CD4-positive, alpha-beta T cell (primary cell): ENCODE measurements around the gene FEV. TPM values are rescaled to one million over a fixed set of nuclear protein-coding genes. Genes with fewer than 3 reads are reported as not detected.

Experiments used
- ATAC-seq: fragments of 200-7000 bp; cut with Tn5 transposase; one replicate; pipeline ENCODE4 v1.10.0; 2022; ENCODE audit warnings: mild to moderate bottlenecking; ENCODE audit not compliant: poor library complexity
- CTCF ChIA-PET: fragments of 350-600 bp; sonication (Branson Sonifier 250); formaldehyde crosslinking; loops from one replicate; lab custom pipeline; 2021; ENCODE audit warnings: antibody characterized with exemption, inconsistent platforms; lab: Charles Lee
- POLR2A ChIA-PET: fragments of 350-600 bp; sonication (Branson Sonifier 250); formaldehyde crosslinking; loops from one replicate; lab custom pipeline; 2021; ENCODE audit warnings: antibody characterized with exemption, inconsistent platforms; lab: Charles Lee
- DNase-seq, 14 experiments: peaks; one replicate each; pipeline ENCODE4 v3.0.0-alpha.2; 2013 to 2020; ENCODE audit warnings: mixed read lengths in 2 of 14
- H3K27ac ChIP-seq, 2 donors: one replicate each; pipeline versions ENCODE4 v1.5.1 to v1.7.0; 2013; ENCODE audit warnings: low read length in 2 of 2, low read depth in 1 of 2, mild to moderate bottlenecking in 1 of 2
- H3K27me3 ChIP-seq, 2 experiments: 1 replicate in 1 of 2; 2 replicates in 1 of 2; pipeline versions ENCODE4 v1.6.1 to v1.7.0; 2013; ENCODE audit warnings: low read length in 2 of 2, control low read depth in 1 of 2, mild to moderate bottlenecking in 1 of 2, moderate library complexity in 1 of 2; ENCODE audit not compliant: insufficient read depth in 2 of 2, control insufficient read depth in 1 of 2
- H3K36me3 ChIP-seq: one replicate; pipeline ENCODE4 v1.6.1; 2013; ENCODE audit warnings: low read length, control low read depth; ENCODE audit not compliant: insufficient read depth
- H3K4me1 ChIP-seq: one replicate; pipeline ENCODE4 v1.6.1; 2013; ENCODE audit warnings: low read length, control low read depth; ENCODE audit not compliant: insufficient read depth
- H3K4me3 ChIP-seq: one replicate; pipeline ENCODE4 v1.5.1; 2013; ENCODE audit warnings: mild to moderate bottlenecking, low read length, moderate library complexity
- H3K9me3 ChIP-seq, 2 experiments: 1 replicate in 1 of 2; 2 replicates in 1 of 2; pipeline versions ENCODE4 v1.6.1 to v1.7.0; 2013; ENCODE audit warnings: low read length in 2 of 2, mild to moderate bottlenecking in 2 of 2, control low read depth in 1 of 2, moderate library complexity in 1 of 2; ENCODE audit not compliant: control insufficient read depth in 1 of 2, insufficient read depth in 1 of 2
- H3K27ac Mint-ChIP-seq: one replicate; pipeline ENCODE4 v1.8.0; 2020; ENCODE audit warnings: mixed read lengths
- H3K27me3 Mint-ChIP-seq: one replicate; pipeline ENCODE4 v1.8.0; 2021; ENCODE audit warnings: mixed read lengths
- H3K36me3 Mint-ChIP-seq: one replicate; pipeline ENCODE4 v1.8.0; 2021; ENCODE audit warnings: low read depth, mixed read lengths
- H3K4me1 Mint-ChIP-seq: one replicate; pipeline ENCODE4 v1.8.0; 2021; ENCODE audit warnings: low read depth, mixed read lengths
- H3K4me3 Mint-ChIP-seq: one replicate; pipeline ENCODE4 v1.8.0; 2020; ENCODE audit warnings: mild to moderate bottlenecking, mixed read lengths
- H3K9me3 Mint-ChIP-seq: one replicate; pipeline ENCODE4 v1.8.0; 2020; ENCODE audit warnings: mixed read lengths
- intact Hi-C, 2 experiments: fragments of 100-400 bp; cut with DNase I in 1 of 2; cut with micrococcal nuclease in 1 of 2; formaldehyde crosslinking; loops; one replicate each; pipeline versions ENCODE4 v1.15.1 to v1.9.0; 2023 to 2025; cut with DNase I, micrococcal nuclease
- total RNA-seq, 174 experiments: library from RNA in 2 of 174; stranded (reverse) in 2 of 174; gene quantifications; one replicate each; pipeline ENCODE4 v1.2.3 and lab custom pipeline; 2021 to 2026
- TF ChIP-seq, protein P1 (sequence below): fragments of 200-600 bp; IDR thresholded peaks from one replicate; pipeline ENCODE4 v1.8.0; 2022; ENCODE audit warnings: antibody characterized with exemption, mild to moderate bottlenecking

The FEV gene
- total RNA-seq, 2 experiments from 2014 or later = not detected

GRCh38 chr2:219030177-219030940 lies 45.4 kb upstream of the FEV start:
- intact Hi-C loops = no loop called here
- peaks cover 42% of the 10 kb centered on the region for H3K27me3 Mint-ChIP-seq

DNA sequence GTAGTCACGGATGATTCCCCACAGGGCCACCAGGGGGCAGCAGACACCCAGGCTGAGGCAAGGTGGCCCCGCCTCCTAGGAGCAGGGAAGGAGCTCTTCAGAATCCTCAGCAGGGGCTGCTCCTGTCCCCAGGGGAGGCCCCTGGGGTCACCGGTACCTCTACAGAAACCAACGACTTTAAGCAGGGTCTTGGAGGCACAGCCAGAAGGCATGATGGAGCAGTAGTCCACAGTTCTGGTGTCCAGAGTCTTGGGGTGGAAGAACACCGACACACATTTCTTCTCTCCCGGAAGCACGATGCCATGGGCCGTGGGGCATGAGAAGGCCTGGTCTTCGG lies 44.8 kb upstream of the FEV start:
- Histone ChIP-seq H3K4me1 (no peaks in the 10 kb centered on the region), H3K27ac (no peak overlapping the region), H3K36me3 (no peaks in the 10 kb centered on the region), H3K4me3 (no peak overlapping the region), H3K27me3 (peaks cover 3 to 19% of the 10 kb centered on the region in 2 experiments), H3K9me3 (no peaks in the 10 kb centered on the region)
- H3K9me3 Mint-ChIP-seq = no peaks in the 10 kb centered on the region
- H3K36me3 Mint-ChIP-seq = no peaks in the 10 kb centered on the region
- POLR2A ChIA-PET = interaction anchor here (0.5 to 1.0 kb wide), 2 partner anchors 35 to 125 kb away, joined by 3 read pairs; no protein-coding TSS in a partner anchor
- H3K4me1 Mint-ChIP-seq = no peaks in the 10 kb centered on the region
- H3K4me3 Mint-ChIP-seq = no peak overlapping the region
- TF ChIP-seq, protein P1, sequence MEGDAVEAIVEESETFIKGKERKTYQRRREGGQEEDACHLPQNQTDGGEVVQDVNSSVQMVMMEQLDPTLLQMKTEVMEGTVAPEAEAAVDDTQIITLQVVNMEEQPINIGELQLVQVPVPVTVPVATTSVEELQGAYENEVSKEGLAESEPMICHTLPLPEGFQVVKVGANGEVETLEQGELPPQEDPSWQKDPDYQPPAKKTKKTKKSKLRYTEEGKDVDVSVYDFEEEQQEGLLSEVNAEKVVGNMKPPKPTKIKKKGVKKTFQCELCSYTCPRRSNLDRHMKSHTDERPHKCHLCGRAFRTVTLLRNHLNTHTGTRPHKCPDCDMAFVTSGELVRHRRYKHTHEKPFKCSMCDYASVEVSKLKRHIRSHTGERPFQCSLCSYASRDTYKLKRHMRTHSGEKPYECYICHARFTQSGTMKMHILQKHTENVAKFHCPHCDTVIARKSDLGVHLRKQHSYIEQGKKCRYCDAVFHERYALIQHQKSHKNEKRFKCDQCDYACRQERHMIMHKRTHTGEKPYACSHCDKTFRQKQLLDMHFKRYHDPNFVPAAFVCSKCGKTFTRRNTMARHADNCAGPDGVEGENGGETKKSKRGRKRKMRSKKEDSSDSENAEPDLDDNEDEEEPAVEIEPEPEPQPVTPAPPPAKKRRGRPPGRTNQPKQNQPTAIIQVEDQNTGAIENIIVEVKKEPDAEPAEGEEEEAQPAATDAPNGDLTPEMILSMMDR = peak; percentile 94
- peaks cover 42% of the 10 kb centered on the region for H3K27me3 Mint-ChIP-seq
- DNase-seq = peak; percentile 57 to 87 (median 68)
- peak; percentile 95 for ATAC-seq
- H3K27ac Mint-ChIP-seq = no peak overlapping the region
- intact Hi-C loops = loop anchor here (1.0 kb wide), 4 partner anchors 90 to 176 kb away; no protein-coding TSS in a partner anchor
- CTCF ChIA-PET = interaction anchor here (0.6 to 3.5 kb wide), 19 partner anchors 12 to 265 kb away, joined by 3 to 19 read pairs (median 3); partner anchors contain the start of genes ABCB6 and CFAP65

More at GRCh38 chr2:219030177-219030940, 45.4 kb upstream of the FEV start:
- ATAC-seq (no peak), DNase-seq (no peak)
- H3K9me3 Mint-ChIP-seq = no peaks in the 10 kb centered on the region
- H3K9me3 ChIP-seq = no peaks in the 10 kb centered on the region
- H3K4me1 ChIP-seq = no peaks in the 10 kb centered on the region
- ChIA-PET CTCF (interaction anchor here (0.6 to 3.5 kb wide), 18 partner anchors 12 to 265 kb away, joined by 3 to 19 read pairs (median 4); partner anchors contain the start of genes ABCB6 and CFAP65), POLR2A (interaction anchor here (0.5 to 1.0 kb wide), 2 partner anchors 36 to 125 kb away, joined by 3 read pairs; no protein-coding TSS in a partner anchor)
- no peaks in the 10 kb centered on the region for H3K4me1 Mint-ChIP-seq
- TF ChIP-seq, protein P1 = no peak
- no peak overlapping the region for H3K27ac Mint-ChIP-seq
- no peaks in the 10 kb centered on the region for H3K36me3 ChIP-seq
- H3K36me3 Mint-ChIP-seq = no peaks in the 10 kb centered on the region
- H3K27me3 ChIP-seq = peaks cover 3 to 19% of the 10 kb centered on the region in 2 experiments
- H3K27ac ChIP-seq = no peak overlapping the region
- H3K4me3 ChIP-seq = no peak overlapping the region
- H3K4me3 Mint-ChIP-seq = no peak overlapping the region

DNA sequence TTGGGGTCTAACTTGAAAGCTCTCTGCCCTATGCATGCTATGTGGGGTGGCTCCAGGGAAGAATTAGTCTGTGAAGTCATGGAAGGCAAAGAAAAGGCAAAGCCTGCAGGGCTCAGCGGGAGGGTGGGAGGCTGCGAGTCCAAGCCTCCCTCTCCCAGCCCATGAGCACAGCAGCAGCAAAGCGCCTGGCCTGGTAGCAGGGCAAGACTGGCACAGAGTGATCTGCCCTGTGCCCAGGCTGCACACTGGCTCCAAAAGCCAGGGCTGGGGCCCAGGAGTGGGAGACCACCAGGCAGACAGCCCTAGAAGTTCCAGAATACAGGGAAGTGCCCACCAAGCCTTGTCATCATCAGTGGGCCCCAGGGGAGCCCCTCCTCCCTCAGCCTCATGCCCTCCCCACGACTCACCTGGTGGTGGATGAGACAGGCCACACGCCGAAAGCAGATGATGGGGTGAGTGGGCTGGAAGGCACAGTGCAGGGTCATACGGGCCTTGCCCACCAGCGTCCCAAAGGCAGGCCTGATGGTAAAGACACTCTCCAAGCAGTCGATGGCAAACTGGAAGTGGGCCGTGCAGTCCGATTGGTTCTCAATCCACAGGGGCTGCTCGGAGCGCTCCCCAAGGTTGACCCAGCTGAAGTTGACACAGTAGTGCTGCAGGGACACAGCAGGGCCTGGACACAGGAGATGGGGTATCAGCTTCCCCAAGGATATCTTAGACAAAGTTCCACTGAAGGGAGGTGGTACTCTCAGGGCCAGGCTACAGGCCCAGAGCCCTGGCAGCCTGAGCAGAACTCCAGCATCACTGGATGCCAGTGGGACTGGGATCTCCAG lies 44.2 kb upstream of the FEV start:
- no peak overlapping the region for H3K4me3 Mint-ChIP-seq
- H3K4me1 Mint-ChIP-seq = no peaks in the 10 kb centered on the region
- POLR2A ChIA-PET = interaction anchor here (0.5 to 1.0 kb wide), 2 partner anchors 34 to 126 kb away, joined by 3 read pairs; no protein-coding TSS in a partner anchor
- peaks cover 37% of the 10 kb centered on the region for H3K27me3 Mint-ChIP-seq
- H3K4me1 ChIP-seq = no peaks in the 10 kb centered on the region
- H3K4me3 ChIP-seq = no peak overlapping the region
- no peak overlapping the region for H3K27ac Mint-ChIP-seq
- H3K27ac ChIP-seq = no peak overlapping the region
- H3K36me3 ChIP-seq = no peaks in the 10 kb centered on the region
- no peaks in the 10 kb centered on the region for H3K9me3 ChIP-seq
- no peak for ATAC-seq
- TF ChIP-seq, protein P1 = no peak
- no peaks in the 10 kb centered on the region for H3K36me3 Mint-ChIP-seq
- CTCF ChIA-PET = interaction anchor here (0.6 to 3.5 kb wide), 19 partner anchors 13 to 266 kb away, joined by 3 to 19 read pairs (median 3); partner anchors contain the start of genes ABCB6 and CFAP65
- peaks cover 3 to 19% of the 10 kb centered on the region in 2 experiments for H3K27me3 ChIP-seq
- DNase-seq = no peak
- no peaks in the 10 kb centered on the region for H3K9me3 Mint-ChIP-seq
- intact Hi-C loops = loop anchor here (1.0 kb wide), 4 partner anchors 90 to 176 kb away; no protein-coding TSS in a partner anchor
